GM19324 (cell line): ENCODE measurements around the gene MN1.

Source experiments
- ATAC-seq: cut with Tn5 transposase; IDR thresholded peaks from one replicate; pipeline ENCODE4 v1.9.1; 2021; ENCODE audit warnings: mild to moderate bottlenecking, moderate library complexity; ENCODE audit not compliant: unreplicated experiment, low FRiP score

The MN1 gene

DNA sequence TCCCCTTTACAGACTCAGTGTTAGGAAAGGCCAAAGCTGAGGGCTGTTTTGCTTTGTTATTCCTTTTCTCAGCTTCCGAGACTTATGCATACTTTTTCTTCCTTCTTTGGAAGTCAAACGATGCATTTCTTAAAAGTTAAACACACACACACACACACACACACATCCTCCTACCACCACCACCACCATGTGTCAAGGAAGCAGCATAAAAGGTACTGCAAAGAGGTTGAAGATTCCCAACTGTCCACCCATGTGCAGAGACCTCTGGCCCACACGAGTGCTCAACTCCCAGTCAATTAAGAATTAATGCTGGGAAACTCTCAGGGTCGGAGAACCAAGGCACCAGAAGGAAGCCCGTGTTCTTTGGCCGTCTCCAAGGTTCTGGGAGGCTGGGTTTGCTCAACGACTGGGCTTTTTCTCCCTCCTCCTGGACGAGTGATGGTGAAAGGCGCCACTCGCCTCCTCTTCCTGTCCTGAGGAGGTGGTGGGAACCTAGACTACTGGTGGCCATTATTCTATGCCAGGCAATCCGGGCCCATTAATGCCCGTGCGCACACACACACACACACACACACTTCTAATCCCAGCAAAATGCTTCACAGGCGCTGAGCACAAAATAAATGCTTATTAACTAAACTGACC, 15.1 kb downstream of the MN1 start:
- no peak for ATAC-seq

DNA sequence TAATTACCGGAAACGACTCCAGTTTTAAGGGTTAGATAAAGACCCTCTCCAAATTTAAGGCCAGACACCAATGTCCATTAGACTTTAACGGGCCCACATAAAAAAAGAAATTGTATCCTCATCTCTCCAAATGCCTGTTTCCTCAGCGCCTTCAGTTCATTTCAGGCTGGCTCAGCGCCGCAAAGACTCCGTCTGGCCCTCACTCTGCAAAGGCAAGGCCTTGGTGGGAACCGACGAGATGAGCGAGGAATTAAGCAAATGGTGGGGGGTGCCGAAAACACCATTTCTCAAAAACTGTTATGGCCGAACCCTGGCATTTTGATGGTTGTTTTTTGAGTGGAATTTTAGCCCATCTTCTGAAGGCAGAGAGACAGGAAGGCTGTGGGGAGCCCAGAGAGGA, 15.7 kb downstream of the MN1 start:
- ATAC-seq, result no peak

DNA sequence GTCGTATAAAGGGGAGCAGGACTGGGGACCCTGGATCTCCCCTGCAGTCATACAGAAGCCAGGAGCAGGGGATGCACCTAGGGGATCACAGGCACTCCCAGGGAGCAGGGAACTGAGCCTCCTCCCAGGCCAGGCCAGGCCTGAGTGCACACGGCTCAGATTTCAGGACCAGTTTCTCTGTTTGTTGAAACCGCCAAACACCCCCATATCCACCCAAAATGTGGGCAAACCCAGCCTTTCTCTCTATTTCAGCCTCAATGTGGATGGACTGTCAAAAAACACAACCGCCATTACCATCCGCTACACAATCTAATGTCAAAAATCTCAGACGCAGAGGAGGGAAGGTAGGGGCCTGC, 17.5 kb downstream of the MN1 start:
- no peak for ATAC-seq

DNA sequence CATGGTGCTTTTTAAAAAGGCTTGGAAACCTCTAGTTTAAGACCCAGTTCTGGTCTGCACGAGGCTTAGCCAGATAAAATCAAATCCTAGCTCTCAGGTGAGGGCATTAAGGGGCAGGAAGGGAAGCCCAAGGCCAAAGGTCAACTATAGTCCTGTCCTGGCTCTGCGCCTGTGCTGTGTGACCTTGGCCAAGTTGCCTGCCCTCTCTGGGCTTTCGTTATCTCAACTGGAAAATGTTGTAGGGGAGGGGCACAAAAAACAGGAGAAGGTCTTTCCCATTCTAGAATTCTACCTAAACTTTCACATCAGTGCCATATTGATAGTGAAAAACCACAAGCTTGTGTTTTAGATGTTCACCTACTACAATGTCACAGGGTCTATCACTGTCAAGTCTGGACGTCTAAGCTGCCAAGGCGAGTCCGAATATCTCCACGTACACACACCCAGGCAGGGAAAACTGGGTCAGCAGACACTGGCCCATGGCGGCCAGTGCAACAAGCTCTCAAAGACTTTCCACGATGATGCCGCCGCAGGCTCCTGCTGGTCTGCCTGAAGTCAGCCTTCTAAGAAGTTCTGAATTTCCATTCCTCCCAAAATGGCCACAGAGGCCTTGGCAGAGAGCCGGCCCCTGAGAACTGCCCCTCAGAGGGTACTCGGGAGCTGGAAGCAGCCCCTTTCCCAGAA, 18.0 kb downstream of the MN1 start:
- no peak for ATAC-seq

DNA sequence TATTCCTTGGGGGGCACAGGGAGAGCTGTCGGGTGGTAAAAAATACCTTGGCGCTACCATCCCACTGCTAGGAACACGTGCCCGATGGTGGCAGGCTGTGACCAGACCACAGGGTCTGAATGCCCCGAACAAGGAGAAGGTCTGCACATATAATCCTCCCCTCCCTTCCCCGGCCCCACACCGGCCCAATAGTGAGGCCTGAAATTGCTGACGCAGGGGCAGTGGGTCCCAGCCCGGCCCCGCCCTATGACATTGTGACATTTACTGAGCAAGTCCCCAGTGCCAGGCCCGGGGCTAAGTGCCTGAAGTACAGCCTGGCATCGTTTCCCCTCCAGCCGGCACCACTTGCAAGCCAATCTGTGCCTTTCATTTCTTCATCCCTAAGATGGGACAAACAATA, 19.5 kb downstream of the MN1 start:
- no peak for ATAC-seq

DNA sequence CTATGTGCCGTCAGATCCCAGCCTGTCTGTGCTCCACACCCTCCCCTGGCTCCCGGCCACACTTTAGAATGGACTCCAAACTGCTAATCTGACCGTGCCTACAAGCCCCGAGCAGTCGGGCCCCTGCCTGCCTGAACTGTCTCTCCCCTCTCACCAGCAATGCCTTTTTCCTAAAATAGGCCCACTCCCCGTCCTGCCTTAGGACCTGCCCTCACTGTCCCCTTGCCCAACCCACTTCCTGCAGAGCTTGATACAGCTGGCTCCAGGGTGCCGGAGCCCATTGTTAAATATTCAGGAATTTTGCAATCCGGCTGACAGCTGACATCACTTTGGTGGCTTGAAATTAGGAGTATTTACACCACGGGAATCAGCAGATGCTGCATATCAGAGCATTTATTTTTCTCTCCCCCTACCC, 21.4 kb downstream of the MN1 start:
- ATAC-seq, result no peak

DNA sequence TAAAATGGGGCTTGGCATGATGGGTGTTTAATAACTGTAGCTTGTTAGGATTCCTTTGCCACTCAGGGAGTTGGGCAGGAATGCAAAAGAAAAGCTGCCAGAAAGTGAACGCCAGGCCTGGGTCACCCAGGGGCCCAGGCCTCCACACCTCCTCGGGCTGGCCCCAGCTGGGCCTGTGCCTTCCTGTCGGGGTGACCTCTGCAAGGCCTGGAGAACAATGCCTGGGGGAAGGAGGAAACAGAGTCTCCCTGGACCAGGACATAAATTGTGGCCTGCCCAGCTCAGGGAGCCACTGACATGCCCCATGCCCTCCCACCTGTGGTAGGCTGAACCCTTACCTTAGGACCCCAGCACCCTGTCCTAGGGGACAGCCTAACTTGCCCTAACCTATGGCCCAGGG, 21.9 kb downstream of the MN1 start:
- no peak for ATAC-seq

DNA sequence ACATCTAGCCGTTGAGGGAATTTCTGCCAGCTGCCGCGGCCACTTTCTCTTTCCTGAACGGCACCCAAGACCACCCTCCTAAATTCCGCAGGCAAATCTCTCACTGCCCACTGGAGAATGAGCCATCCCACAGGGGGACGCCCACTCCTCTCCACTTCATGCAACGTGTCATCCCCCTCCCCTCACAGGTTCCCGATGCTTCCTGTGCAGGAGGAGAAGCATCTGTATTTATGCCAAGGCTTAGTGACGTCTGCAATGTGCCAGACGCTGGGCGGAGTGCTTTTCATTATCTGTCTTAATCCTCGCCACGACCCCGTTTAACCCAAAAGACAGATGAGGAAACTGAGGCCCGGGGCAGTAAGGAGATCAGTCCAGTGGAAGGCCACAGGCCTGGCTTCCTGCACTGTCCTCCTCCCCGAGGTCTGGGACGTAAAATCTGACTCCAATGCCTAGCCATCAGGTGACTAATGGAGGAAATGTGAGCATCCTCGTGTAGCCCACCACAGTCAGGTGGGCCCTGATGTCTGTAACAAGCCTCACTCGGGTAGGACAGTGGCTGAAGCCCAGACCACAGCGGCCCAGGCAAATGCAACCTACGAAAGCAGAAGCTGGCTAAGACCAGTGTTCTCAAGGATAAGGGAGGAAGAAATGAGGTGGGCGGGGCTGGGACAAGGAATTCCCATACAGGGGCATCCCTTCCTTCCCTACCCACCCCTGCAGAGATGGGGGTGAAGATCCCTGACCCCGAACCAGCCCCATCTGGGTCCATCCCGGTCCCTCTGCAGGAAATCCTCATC, 23.1 kb downstream of the MN1 start:
- no peak for ATAC-seq

DNA sequence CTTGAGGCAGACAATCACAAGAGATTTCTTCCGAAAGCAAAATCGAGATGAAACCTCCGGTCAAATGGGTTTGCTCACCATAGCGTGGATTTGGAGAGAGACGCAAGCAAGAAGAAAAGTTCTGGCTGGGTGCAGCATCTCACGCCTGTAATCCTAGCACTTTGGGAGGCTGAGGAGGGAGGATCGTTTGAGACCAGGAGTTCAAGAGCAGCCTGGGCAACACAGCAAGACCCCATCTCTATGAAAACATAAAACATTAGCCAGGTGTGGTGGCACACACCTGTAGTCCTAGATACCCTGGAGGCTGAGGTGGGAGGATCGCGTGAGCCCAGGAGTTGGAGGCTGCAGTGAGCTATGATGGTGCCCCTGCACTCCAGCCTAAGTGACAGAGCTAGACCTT, 24.4 kb downstream of the MN1 start:
- ATAC-seq, result no peak

DNA sequence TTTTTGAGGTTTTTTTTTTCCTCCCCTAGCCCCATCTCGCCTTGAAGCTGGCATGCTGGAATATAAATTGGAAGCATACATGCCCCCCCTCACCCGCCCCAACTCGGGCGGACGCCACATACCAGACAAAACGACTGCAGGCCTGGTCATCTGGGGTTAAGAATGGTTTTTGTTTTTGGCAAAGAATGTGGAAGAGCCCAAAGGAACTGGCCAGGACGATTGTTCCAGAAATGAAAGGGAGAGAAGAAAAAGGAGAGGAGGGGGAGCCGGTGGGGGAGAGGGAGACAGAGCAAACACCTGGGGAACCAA, 25.0 kb downstream of the MN1 start:
- no peak for ATAC-seq

DNA sequence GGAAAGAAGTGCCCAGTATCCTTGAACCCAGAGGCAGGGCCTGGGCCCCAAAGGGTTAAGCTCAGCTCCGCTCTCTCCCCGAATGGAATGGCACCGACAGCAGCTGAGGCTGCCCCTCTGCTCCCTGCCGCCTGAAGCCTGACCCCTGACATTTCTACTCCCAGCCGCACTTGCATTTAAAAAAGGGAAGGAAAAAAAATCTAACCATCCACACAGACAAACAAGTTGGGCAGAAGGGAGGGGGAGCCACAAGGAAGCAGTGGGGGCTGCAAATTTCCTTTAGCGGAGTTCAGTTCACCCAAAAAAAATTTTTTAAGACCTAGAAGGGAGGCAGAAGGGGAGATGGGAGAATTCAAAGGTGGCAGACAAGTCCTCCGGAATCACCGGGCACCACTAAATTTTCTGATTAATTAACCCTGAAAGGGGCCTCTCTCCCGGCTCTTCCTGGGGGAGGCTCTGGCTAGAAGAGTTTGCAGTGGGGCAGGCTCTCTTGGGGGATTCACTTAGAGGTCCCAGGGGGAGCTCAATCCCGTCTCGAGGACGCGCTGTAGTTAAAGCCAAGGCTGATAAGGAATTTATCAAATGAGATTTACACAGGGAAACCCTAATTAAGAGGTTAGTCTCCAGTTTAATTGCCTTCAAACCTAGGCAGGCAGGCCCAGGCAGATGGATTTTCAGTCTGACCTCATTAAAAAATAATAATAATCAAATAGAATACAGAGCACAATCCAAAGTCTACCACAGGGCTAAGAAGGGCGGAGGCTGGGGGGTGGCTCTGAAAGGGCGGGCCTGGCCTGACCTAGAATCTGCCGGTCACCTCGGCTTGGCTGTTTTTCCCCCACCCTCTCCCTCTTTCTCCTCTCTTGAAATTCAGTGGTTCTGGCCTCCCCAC, 25.6 kb downstream of the MN1 start:
- no peak for ATAC-seq

DNA sequence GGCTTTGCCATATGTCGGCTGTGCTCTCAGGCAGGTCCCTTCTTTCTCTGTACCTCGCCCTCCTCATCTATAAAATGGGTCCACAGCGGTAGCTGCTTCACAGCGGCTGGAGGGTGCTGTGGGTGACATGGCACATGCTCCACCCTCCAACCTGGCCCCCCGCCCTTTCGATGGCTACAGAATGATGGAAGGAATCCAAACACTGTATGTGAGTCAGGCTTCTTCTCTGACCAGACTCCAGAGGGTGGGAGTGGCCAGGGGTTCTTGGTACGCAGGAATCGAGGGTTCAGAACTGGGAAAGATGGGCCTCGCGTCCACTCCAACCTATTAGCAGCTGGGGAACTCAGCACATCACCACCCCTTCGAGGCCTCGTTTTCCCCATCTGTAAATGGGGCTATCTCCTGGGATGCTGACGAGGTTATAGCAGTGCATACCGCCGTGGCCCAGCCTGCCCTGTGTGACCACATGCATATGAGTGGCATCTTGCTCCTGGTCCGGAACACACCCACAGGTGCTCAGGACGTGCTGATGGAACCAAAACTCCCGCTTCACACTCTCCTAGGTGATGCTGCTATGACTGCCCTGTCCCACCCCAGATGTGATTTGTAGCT, 26.4 kb downstream of the MN1 start:
- ATAC-seq, result no peak

DNA sequence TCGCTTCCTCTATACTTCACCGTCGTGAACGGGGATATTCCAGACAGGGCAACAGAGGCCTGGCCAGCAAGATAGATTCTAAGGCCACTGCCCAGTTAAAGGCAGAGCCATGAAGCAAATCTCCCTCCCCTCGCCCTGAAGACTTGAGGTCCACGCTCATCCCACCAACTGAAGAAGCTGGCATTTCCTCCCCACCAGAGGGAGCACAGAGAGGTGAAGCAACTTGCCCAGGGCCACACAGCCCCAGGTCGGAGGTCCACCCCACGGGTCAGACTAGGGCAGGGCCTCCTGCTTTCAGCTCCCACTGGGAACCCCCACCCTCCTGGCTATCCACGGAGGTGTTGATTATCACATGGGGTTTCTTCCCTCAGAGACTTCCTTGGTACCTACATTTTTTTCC, 27.4 kb downstream of the MN1 start:
- no peak for ATAC-seq

DNA sequence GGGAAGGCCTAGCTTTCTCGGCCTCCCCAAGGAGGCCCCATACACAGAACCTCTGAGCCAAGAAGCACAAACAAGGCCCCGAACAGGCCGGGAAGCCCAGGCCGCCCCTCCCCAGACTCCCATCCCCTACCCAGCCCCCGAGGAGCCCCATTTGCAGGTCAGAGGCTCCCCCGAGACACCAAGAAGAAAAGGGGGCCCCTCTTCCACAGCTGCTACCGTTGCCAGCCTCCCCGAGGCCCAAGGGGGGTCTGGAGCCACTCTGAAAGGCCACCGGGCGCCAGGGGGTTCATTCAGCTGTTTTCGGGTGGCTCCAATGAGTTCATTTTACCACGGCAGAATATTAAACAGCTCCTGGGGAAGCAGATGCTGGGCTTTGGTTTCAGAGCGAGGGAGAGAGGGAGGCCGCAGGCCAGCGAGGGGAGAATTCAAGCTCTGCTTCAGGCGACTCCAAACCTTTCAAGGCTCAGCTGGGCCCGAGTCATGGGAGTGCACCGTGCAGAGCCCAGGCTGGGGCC, 28.5 kb downstream of the MN1 start:
- ATAC-seq, result no peak

DNA sequence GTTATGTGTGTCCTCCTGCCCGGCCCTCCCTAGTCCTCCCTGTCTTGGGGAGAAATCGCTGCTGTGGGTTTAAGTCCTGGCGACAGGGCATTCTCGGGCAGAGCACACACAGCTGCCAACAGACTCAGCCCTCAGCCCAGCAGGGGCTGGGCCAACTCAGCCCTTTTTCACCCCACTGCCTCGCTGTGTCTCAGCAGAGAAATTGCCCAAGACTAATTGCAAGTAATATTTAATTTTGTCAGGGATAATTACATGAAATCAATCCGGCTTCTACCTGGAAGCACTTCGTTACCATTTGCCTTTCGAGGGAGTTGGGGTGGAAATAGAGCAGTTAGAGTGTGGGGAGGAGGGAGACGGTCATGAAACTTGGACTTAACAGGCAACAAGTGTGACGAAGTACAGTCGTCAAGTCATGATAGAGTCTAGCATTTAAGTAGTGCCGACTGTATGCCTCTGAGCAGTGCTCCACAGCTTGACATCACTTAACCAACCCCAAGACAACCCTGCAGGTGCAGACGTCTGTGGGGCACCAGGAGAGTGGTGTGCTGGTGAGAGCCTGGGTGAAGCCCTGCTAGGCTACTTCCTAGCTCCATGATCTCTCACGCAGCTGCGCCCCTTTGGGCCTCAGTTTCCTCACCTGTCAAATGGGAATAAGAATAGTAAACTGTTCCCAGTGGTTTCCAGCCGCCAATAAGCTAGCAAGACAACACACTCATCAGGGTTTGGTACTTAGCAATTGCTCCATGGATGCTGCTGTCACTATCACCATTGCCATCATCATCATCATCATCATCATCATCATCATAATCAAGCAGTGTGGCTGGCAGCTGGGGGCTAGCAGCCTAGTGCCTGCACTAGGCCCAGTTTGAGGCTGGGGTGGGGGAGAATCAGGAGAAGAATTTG, 29.2 kb downstream of the MN1 start:
- ATAC-seq, result no peak

DNA sequence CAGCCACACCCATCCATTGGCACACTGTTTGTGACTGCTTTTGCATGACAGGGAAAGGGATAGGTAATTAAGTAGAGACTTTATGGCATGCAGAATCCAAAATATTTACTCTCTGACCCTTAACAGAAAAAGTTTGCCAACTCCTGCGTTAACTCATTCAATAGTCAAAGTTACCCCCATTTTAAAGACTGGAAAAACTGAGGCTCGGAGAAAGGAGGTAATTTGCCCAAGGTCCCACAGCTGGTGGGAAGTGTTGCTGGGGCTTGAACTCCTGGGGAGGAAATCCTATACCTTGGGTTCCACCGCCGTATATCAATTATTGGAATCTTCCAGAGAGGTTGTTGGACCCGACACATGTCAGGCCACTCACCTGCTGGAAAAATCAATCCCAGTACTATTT, 29.9 kb downstream of the MN1 start:
- no peak for ATAC-seq

DNA sequence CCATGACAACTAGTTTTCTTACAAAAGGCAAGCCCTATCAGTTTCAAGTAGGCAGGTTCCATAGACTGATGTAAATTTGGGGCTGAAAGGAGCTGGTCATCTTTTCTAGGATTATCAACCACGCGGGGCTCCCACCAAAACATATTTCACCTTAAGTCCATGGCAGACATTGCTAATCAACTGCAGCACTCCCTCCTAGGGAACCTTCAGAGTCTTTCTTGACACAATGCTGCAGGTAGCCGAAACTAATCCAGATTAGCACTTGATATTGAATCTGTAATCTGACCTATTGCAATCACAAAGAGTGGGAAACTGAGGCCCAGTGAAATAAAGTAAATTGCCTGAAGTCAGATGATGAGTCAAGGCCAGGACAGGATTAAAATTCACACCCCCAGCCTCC, 32.5 kb downstream of the MN1 start:
- ATAC-seq, result no peak

DNA sequence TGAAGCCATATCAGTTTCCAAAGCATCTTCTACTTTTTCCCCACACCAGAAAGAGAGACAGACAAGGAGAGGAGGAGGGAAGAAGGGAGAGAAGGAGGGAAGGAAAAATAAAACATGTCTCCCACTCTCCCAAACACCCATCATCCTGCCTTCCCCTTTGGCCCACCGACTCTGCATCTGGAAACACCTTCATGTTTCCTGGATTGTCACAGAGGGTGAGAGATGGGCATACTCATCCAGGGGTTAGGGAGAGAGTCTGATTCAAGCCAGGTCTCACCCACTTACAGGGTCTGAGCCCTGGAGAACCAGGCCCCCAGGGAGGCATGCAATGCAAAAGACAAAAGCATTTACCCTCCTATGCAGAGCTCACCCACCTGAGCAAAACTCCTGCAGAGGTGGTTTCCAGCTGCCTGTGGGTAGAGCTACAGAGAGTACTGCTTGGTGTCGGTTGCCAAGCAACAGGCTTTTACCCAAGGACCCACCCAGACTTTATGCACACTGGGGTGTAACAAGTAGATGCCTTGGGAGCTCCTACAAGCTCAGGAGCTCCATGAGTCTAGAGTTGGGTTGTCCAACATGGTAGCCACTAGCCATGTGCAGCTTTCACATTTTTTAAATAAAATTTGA, 33.4 kb downstream of the MN1 start:
- no peak for ATAC-seq

DNA sequence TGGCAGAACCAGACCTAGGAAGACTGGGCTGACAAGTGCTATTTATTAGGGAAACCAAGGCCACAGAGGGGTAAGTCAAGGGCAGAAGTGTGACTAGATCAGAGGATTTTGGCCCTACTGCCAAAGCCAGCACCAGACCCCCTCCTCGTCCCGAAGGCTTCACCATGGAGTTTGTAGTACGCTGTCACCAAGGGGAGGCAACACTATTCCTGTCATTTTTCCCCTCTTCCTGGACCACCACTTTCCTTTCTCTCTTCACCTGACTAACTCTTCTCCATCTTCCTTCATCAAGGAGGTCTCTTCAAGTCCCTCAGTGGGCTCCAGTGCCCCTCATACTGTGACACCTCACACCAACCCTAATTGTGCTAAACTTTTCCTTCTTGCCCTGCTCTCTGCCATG, 34.9 kb downstream of the MN1 start:
- no peak for ATAC-seq
